ENCODE results near the gene CARD10. TPM values are rescaled to one million over a fixed set of nuclear protein-coding genes. Genes with fewer than 3 reads are reported as not detected.

Gene CARD10
- total RNA-seq, 1 donor from 2014 or later: 9.9 TPM

- H3K27ac Mint-ChIP-seq: no peak overlapping the region
- H3K36me3 Mint-ChIP-seq: peaks cover 6% of the 10 kb centered on the region
- no peak overlapping the region for H3K4me3 Mint-ChIP-seq
Observed at GRCh38 chr22:37487129-37487528, 32.1 kb downstream of the CARD10 start.

DNA sequence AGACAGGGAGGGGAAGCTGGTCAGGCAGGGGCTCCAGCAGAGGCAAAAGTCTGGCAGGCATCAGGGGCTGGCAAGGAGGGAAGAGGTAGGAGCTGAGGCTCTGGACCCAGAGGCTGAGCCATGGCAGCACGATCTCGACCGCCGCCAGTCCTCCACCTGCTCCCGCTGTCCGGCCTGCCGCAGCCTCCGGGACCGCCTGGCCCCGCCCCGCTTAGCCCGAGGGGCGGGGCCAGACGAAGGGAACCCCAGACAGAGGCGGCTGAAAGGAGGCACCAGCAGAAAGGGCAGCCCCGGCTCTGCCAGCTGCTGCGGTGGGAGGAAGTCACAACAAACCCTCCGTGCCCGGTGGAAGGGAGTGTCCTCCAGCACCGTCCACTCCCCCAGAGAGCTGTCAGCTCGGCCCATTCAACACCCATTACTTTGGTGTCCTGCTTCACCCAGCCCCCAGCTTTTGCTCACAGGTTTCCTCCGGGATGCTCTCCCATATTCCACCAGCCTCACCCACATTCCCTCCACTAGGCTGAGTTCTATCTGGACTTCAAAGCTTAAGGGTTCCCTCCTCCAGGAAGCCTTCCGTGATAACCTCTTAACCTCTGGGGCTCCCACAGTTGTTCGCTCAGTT lies 32.9 kb downstream of the CARD10 start, which contains the start of gene MFNG:
TSS of gene MFNG (minus strand) at position 161 of the 622 bp plus-strand sequence. CDS start 207 bp downstream, outside the sequence.
- Mint-ChIP-seq H3K36me3 (peaks cover 6% of the 10 kb centered on the region), H3K9me3 (no peaks in the 10 kb centered on the region), H3K4me3 (no peak within 1 kb of the TSS), H3K27me3 (peaks cover 26% of the 10 kb centered on the region), H3K27ac (no peak within 1 kb of the TSS), H3K4me1 (ENCODE audit: unreplicated experiment) (peaks cover 37% of the 10 kb centered on the region)
- DNase-seq (ENCODE audit: extremely low spot score, unreplicated experiment): no peak
- no peak for TF ChIP-seq CTCF (conservative IDR thresholded peaks at IDR 0.05)

More at GRCh38 chr22:37487129-37487528, 32.1 kb downstream of the CARD10 start:
- H3K27me3 Mint-ChIP-seq: peaks cover 24% of the 10 kb centered on the region
- TF ChIP-seq CTCF (conservative IDR thresholded peaks at IDR 0.05): no peak
- H3K9me3 Mint-ChIP-seq: no peaks in the 10 kb centered on the region
- H3K4me1 Mint-ChIP-seq (ENCODE audit: unreplicated experiment): peaks cover 34% of the 10 kb centered on the region
- no peak for DNase-seq (ENCODE audit: extremely low spot score, unreplicated experiment)

GRCh38 chr22:37485395-37486223 lies 33.6 kb downstream of the CARD10 start:
- Mint-ChIP-seq H3K36me3 (peaks cover 6% of the 10 kb centered on the region), H3K27ac (no peak overlapping the region), H3K4me3 (no peak overlapping the region), H3K27me3 (peaks cover 29% of the 10 kb centered on the region), H3K9me3 (no peaks in the 10 kb centered on the region), H3K4me1 (ENCODE audit: unreplicated experiment) (peaks cover 42% of the 10 kb centered on the region)
- TF ChIP-seq CTCF (conservative IDR thresholded peaks at IDR 0.05): no peak
- DNase-seq (ENCODE audit: extremely low spot score, unreplicated experiment): no peak

GRCh38 chr22:37484480-37485394 lies 34.5 kb downstream of the CARD10 start:
- Mint-ChIP-seq H3K9me3 (no peaks in the 10 kb centered on the region), H3K27me3 (peaks cover 29% of the 10 kb centered on the region), H3K4me1 (ENCODE audit: unreplicated experiment) (peaks cover 36% of the 10 kb centered on the region), H3K36me3 (no peaks in the 10 kb centered on the region), H3K4me3 (no peak overlapping the region), H3K27ac (no peak overlapping the region)
- no peak for DNase-seq (ENCODE audit: extremely low spot score, unreplicated experiment)
- TF ChIP-seq CTCF (conservative IDR thresholded peaks at IDR 0.05): no peak

DNA sequence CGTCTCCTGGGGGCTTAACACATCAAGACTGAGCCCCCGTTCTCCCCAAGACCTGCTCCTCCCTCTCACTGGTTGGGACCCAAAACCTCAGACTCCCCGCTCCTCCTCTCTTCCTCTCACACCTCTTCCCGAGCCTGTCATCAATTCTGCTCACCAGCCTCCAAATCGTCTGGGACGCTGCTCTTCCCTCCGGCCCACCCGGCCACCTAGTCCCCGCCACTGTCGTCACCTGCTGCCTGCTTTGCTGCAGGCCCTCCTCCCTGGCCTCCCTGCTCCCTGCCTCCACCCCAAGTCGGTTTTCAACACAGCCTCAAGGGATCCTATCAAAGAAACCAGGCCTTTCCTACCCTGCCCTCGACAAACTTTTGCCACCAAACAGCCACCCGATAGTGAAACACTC lies 36.2 kb downstream of the CARD10 start:
- Mint-ChIP-seq H3K27ac (no peak overlapping the region), H3K36me3 (no peaks in the 10 kb centered on the region), H3K27me3 (peaks cover 29% of the 10 kb centered on the region), H3K4me1 (ENCODE audit: unreplicated experiment) (peaks cover 36% of the 10 kb centered on the region), H3K9me3 (no peaks in the 10 kb centered on the region), H3K4me3 (no peak overlapping the region)
- TF ChIP-seq CTCF (conservative IDR thresholded peaks at IDR 0.05): no peak
- no peak for DNase-seq (ENCODE audit: extremely low spot score, unreplicated experiment)

Measured in type B pancreatic cell (in vitro differentiated cells).